Brain microvascular endothelial cell (primary cell): ENCODE results near the gene RAPGEF1.
"Not testable (repeated sequence)": the region's sequence is repeated elsewhere in the genome, so short reads cannot be mapped to it uniquely, and the experiment has no call there.

Experiments
- DNase-seq: peaks from one replicate; pipeline ENCODE4 v3.0.0-alpha.2; 2020
- H3K27ac ChIP-seq: fragments of 250-450 bp; sonication (Bioruptor Pico); 2 replicates; pipeline ENCODE4 v1.5.1; 2020; ENCODE audit warnings: mild to moderate bottlenecking, moderate library complexity
- H3K27me3 ChIP-seq: fragments of 250-450 bp; sonication (Bioruptor Pico); replicated peaks from 2 replicates; pipeline ENCODE4 v1.5.1; 2020; ENCODE audit warnings: mild to moderate bottlenecking
- H3K36me3 ChIP-seq: fragments of 250-450 bp; sonication (Bioruptor Pico); replicated peaks from 2 replicates; pipeline ENCODE4 v1.5.1; 2020; ENCODE audit warnings: mild to moderate bottlenecking
- H3K4me3 ChIP-seq: 2 replicates; pipeline ENCODE4 v1.5.1; 2011; ENCODE audit warnings: low read depth, mild to moderate bottlenecking, control low read depth, low read length, moderate library complexity
- CTCF ChIP-seq: IDR thresholded peaks from 2 replicates; pipeline ENCODE4 v1.5.1; 2011; ENCODE audit warnings: low read depth, mild to moderate bottlenecking, moderate library complexity, low read length, control low read depth, inconsistent platforms; ENCODE audit errors: missing control alignments
- in situ Hi-C: cut with HindIII; loops from 2 replicates; pipeline ENCODE4 v1.10.0; 2017; ENCODE audit warnings: low sequenced_read_pairs, low pct_ligation_motif_present

Gene RAPGEF1

GRCh38 chr9:131691969-131692611 is 47.8 kb downstream of the RAPGEF1 start:
- in situ Hi-C loops = no loop called here
- Histone ChIP-seq H3K36me3 (no peaks in the 10 kb centered on the region), H3K27ac (no peak overlapping the region), H3K4me3 (no peak overlapping the region), H3K27me3 (no peaks in the 10 kb centered on the region)
- no peak for TF ChIP-seq CTCF
- no peak for DNase-seq

GRCh38 chr9:131690941-131691573 is 48.8 kb downstream of the RAPGEF1 start:
- Histone ChIP-seq H3K27ac (no peak overlapping the region), H3K27me3 (no peaks in the 10 kb centered on the region), H3K36me3 (no peaks in the 10 kb centered on the region), H3K4me3 (no peak overlapping the region)
- TF ChIP-seq CTCF = no peak
- no peak for DNase-seq
- in situ Hi-C loops = no loop called here

GRCh38 chr9:131690462-131690861 is 49.4 kb downstream of the RAPGEF1 start:
- Histone ChIP-seq H3K4me3 (no peak overlapping the region), H3K27ac (no peak overlapping the region), H3K36me3 (no peaks in the 10 kb centered on the region), H3K27me3 (no peaks in the 10 kb centered on the region)
- TF ChIP-seq CTCF = no peak
- in situ Hi-C loops = no loop called here
- no peak for DNase-seq

- Histone ChIP-seq H3K27ac (no peak overlapping the region), H3K4me3 (no peak overlapping the region), H3K27me3 (no peaks in the 10 kb centered on the region), H3K36me3 (no peaks in the 10 kb centered on the region)
- TF ChIP-seq CTCF = no peak
- in situ Hi-C loops = no loop called here
- DNase-seq = no peak
Measured at GRCh38 chr9:131688377-131688776, 51.5 kb downstream of the RAPGEF1 start.

- no peak for TF ChIP-seq CTCF
- H3K27me3 ChIP-seq = no peaks in the 10 kb centered on the region
- no peak overlapping the region for H3K27ac ChIP-seq
- in situ Hi-C loops = no loop called here
- H3K4me3 ChIP-seq = no peak overlapping the region
- H3K36me3 ChIP-seq = no peaks in the 10 kb centered on the region
- DNase-seq = no peak
Measured at GRCh38 chr9:131685753-131686706, 53.8 kb downstream of the RAPGEF1 start.

GRCh38 chr9:131683094-131683493 is 56.8 kb downstream of the RAPGEF1 start:
- H3K36me3 ChIP-seq, H3K4me3 ChIP-seq, H3K27me3 ChIP-seq, DNase-seq, H3K27ac ChIP-seq, in situ Hi-C loops: not testable (repeated sequence)
